Liver (tissue), 9 donors: Measurements from ENCODE around the gene TBC1D12. TPM values are rescaled to one million over a fixed set of nuclear protein-coding genes. Genes with fewer than 3 reads are reported as not detected.

ENCODE experiments used
- DNase-seq: peaks from one replicate; pipeline ENCODE4 v3.0.0-alpha.2; 2017; ENCODE audit warnings: low spot score
- H3K27ac ChIP-seq, 2 donors: one replicate each; pipeline ENCODE4 v1.7.0; 2013; ENCODE audit warnings: inconsistent platforms in 2 of 2, low read length in 2 of 2, control low read depth in 1 of 2, low read depth in 1 of 2, mild to moderate bottlenecking in 1 of 2
- H3K27me3 ChIP-seq, 4 donors: one replicate each; pipeline versions ENCODE4 v1.6.1 to v1.7.0; 2013; ENCODE audit warnings: low read length in 3 of 4, inconsistent platforms in 1 of 4, mild to moderate bottlenecking in 1 of 4, moderate library complexity in 1 of 4; ENCODE audit not compliant: control insufficient read depth in 4 of 4, insufficient read depth in 4 of 4
- H3K36me3 ChIP-seq, 4 donors: one replicate each; pipeline versions ENCODE4 v1.6.1 to v1.7.0; 2013; ENCODE audit warnings: low read length in 3 of 4, mild to moderate bottlenecking in 3 of 4, low read depth in 1 of 4, moderate library complexity in 1 of 4; ENCODE audit not compliant: control insufficient read depth in 4 of 4, insufficient read depth in 3 of 4
- H3K4me1 ChIP-seq, 4 donors: one replicate each; pipeline versions ENCODE4 v1.6.1 to v1.7.0; 2013; ENCODE audit warnings: low read length in 3 of 4, mild to moderate bottlenecking in 3 of 4, moderate library complexity in 1 of 4; ENCODE audit not compliant: control insufficient read depth in 4 of 4, insufficient read depth in 4 of 4
- H3K4me3 ChIP-seq, 3 donors: one replicate each; pipeline versions ENCODE4 v1.6.1 to v1.7.0; 2013; ENCODE audit warnings: low read length in 3 of 3, control low read depth in 1 of 3, low read depth in 1 of 3, mild to moderate bottlenecking in 1 of 3
- H3K9ac ChIP-seq, 2 donors: one replicate each; pipeline ENCODE4 v1.7.0; 2013; ENCODE audit warnings: low read length in 2 of 2, mild to moderate bottlenecking in 2 of 2, moderate library complexity in 2 of 2, control low read depth in 1 of 2, low read depth in 1 of 2
- H3K9me3 ChIP-seq, 4 donors: one replicate each; pipeline versions ENCODE4 v1.6.1 to v1.7.0; 2013; ENCODE audit warnings: low read length in 3 of 4; ENCODE audit not compliant: control insufficient read depth in 4 of 4
- ATF3 ChIP-seq: IDR thresholded peaks from 2 replicates; pipeline ENCODE4 v1.6.1; 2016; ENCODE audit warnings: antibody characterized with exemption
- EGR1 ChIP-seq, 2 donors: IDR thresholded peaks; 2 replicates each; pipeline ENCODE4 v1.6.1; 2016 to 2018; ENCODE audit warnings: antibody characterized with exemption in 2 of 2, low read depth in 2 of 2
- FOXA1 ChIP-seq: IDR thresholded peaks from 2 replicates; pipeline ENCODE4 v1.6.1; 2016; ENCODE audit warnings: antibody characterized with exemption
- FOXA2 ChIP-seq: IDR thresholded peaks from 2 replicates; pipeline ENCODE4 v1.6.1; 2016; ENCODE audit warnings: antibody characterized with exemption
- GABPA ChIP-seq, 2 donors: IDR thresholded peaks in 1 of 2; conservative IDR thresholded peaks in 1 of 2; 2 replicates each; pipeline ENCODE4 v1.6.1; 2016; ENCODE audit warnings: antibody characterized with exemption in 2 of 2, mild to moderate bottlenecking in 1 of 2, moderate library complexity in 1 of 2
- HNF4A ChIP-seq, 2 donors: conservative IDR thresholded peaks; 2 replicates each; pipeline ENCODE4 v1.6.1; 2016; ENCODE audit warnings: antibody characterized with exemption in 2 of 2, mild to moderate bottlenecking in 2 of 2
- HNF4G ChIP-seq: IDR thresholded peaks from 2 replicates; pipeline ENCODE4 v1.6.1; 2016; ENCODE audit warnings: antibody characterized with exemption
- JUND ChIP-seq, 2 donors: IDR thresholded peaks; 2 replicates each; pipeline ENCODE4 v1.6.1; 2016; ENCODE audit warnings: antibody characterized with exemption in 2 of 2
- MAX ChIP-seq: IDR thresholded peaks from 2 replicates; pipeline ENCODE4 v1.6.1; 2016; ENCODE audit warnings: antibody characterized with exemption
- NR2F2 ChIP-seq: IDR thresholded peaks from 2 replicates; pipeline ENCODE4 v1.6.1; 2016; ENCODE audit warnings: antibody characterized with exemption
- RAD21 ChIP-seq, 2 donors: IDR thresholded peaks; 2 replicates each; pipeline ENCODE4 v1.6.1; 2016; ENCODE audit warnings: antibody characterized with exemption in 2 of 2, mild to moderate bottlenecking in 2 of 2
- REST ChIP-seq: IDR thresholded peaks from 2 replicates; pipeline ENCODE4 v1.6.1; 2016; ENCODE audit warnings: antibody characterized with exemption, mild to moderate bottlenecking
- RXRA ChIP-seq, 2 donors: IDR thresholded peaks; 2 replicates each; pipeline ENCODE4 v1.6.1; 2017 to 2018; ENCODE audit warnings: antibody characterized with exemption in 2 of 2, mild to moderate bottlenecking in 1 of 2
- SP1 ChIP-seq: IDR thresholded peaks from 2 replicates; pipeline ENCODE4 v1.6.1; 2018; ENCODE audit warnings: antibody characterized with exemption, mild to moderate bottlenecking
- TAF1 ChIP-seq: conservative IDR thresholded peaks from 2 replicates; pipeline ENCODE4 v1.6.1; 2016; ENCODE audit warnings: antibody characterized with exemption, mild to moderate bottlenecking
- YY1 ChIP-seq: IDR thresholded peaks from 2 replicates; pipeline ENCODE4 v1.6.1; 2016; ENCODE audit warnings: antibody characterized with exemption, mild to moderate bottlenecking
- ZBTB33 ChIP-seq: IDR thresholded peaks from 2 replicates; pipeline ENCODE4 v1.6.1; 2016; ENCODE audit warnings: antibody characterized with exemption
- WGBS: extraction: QIAGEN DNeasy Blood & Tissue Kit; methylation state at CpG from one replicate; pipeline ENCODE4 v1.1.7; 2013; 5-methylcytosine and 5-hydroxymethylcytosine counted together
- polyA plus RNA-seq, 2 donors: library from polyadenylated mRNA; stranded (reverse) in 1 of 2; unstranded in 1 of 2; fragments of 200-250 nt in 1 of 2; fragments of >200 nt in 1 of 2; fragmentation: Nextera tagmentation in 1 of 2; extraction: Ambion mirVana in 1 of 2; gene quantifications; one replicate each; pipeline versions ENCODE4 v1.2.1 to v1.2.3, GENCODE V29; 2013 to 2015
- total RNA-seq, 2 donors: library from RNA; depleted of rRNA; stranded (reverse); fragments of >200 nt; gene quantifications; one replicate each; pipeline ENCODE4 v1.2.3, GENCODE V29; 2014
- TF ChIP-seq, protein P1 (sequence below): fragments of 150-350 bp; IDR thresholded peaks from 2 replicates; pipeline ENCODE4 v1.5.1; 2017; ENCODE audit warnings: improper control_type of control experiment, low read depth, low read length; ENCODE audit not compliant: missing input control
- donor health status: healthy.
- donor health status: healthy.
- donor health status: healthy.
- donor health status: healthy.
- donor health status: healthy.

Gene TBC1D12
- total and polyA plus RNA-seq, 4 donors = 2.6 to 7.5 (median 5.0) TPM

GRCh38 chr10:94489976-94490788 lies 87.8 kb downstream of the TBC1D12 start:
- Histone ChIP-seq H3K27me3 (no peaks in the 10 kb centered on the region), H3K9me3 (no peaks in the 10 kb centered on the region), H3K4me3 (no peak overlapping the region), H3K9ac (no peak overlapping the region), H3K27ac (no peak overlapping the region), H3K4me1 (no peaks in the 10 kb centered on the region), H3K36me3 (no peaks in the 10 kb centered on the region)
- no peak for TF ChIP-seq JUND (IDR thresholded peaks at IDR 0.05)
- TF ChIP-seq YY1 = no peak
- no peak for TF ChIP-seq NR2F2
- no peak for TF ChIP-seq ATF3
- TF ChIP-seq EGR1 (IDR thresholded peaks at IDR 0.05; ENCODE audit: low read depth in 2 of 2) = no peak
- no peak for TF ChIP-seq TAF1
- no peak for TF ChIP-seq ZBTB33
- TF ChIP-seq GABPA (IDR thresholded peaks at IDR 0.05 in 1 of 2, conservative IDR thresholded peaks at IDR 0.05 in 1 of 2) = no peak
- no peak for TF ChIP-seq REST
- no peak for TF ChIP-seq HNF4G
- TF ChIP-seq FOXA2 = no peak
- TF ChIP-seq RXRA (IDR thresholded peaks at IDR 0.05) = no peak
- TF ChIP-seq SP1 = no peak
- no peak for TF ChIP-seq FOXA1
- no peak for TF ChIP-seq MAX
- TF ChIP-seq, protein P1, sequence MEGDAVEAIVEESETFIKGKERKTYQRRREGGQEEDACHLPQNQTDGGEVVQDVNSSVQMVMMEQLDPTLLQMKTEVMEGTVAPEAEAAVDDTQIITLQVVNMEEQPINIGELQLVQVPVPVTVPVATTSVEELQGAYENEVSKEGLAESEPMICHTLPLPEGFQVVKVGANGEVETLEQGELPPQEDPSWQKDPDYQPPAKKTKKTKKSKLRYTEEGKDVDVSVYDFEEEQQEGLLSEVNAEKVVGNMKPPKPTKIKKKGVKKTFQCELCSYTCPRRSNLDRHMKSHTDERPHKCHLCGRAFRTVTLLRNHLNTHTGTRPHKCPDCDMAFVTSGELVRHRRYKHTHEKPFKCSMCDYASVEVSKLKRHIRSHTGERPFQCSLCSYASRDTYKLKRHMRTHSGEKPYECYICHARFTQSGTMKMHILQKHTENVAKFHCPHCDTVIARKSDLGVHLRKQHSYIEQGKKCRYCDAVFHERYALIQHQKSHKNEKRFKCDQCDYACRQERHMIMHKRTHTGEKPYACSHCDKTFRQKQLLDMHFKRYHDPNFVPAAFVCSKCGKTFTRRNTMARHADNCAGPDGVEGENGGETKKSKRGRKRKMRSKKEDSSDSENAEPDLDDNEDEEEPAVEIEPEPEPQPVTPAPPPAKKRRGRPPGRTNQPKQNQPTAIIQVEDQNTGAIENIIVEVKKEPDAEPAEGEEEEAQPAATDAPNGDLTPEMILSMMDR = no peak
- no peak for TF ChIP-seq RAD21 (IDR thresholded peaks at IDR 0.05)
- TF ChIP-seq HNF4A (conservative IDR thresholded peaks at IDR 0.05) = no peak
- DNase-seq = no peak
- 97% methylated on average over 3 of the region's 3 CpGs for WGBS
